Measurements from ENCODE around the gene FTO. TPM values are rescaled to one million over a fixed set of nuclear protein-coding genes. Genes with fewer than 3 reads are reported as not detected.

Gene FTO
- total RNA-seq, 1 donor from 2014 or later, result 91.0 TPM

DNA sequence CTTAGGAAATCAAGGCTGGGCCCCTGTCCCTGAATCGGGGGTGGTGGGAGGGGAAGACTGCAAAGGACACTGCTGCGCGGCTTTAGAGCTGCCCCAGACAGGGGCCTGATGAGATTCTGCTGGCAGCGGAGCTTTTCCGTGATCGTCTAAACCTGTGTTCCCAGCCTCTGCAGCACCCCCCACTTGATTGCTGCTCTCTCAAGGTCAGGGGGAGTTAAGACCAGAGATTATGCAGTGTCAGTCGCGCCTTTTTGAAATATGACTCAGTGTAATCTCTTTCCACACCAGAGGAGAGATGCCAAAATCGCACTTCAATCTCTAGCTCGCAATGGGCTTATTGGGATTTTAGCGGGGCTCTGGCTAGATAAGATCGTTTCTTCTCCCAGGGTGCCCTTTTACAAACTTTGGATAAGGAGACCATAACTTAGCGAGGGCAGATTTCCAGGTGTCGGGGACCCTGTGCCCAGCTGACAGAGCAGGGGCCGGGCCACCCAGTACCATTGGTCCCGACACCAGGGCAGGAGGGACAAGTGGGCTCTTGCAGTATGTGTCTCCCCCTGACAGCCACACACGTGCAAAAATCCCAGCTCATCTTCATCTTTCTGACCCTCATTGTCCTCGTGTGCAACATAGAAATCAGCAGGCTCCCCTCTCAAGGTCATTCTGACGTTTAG lies 495.7 kb downstream of the FTO start:
- DNase-seq (ENCODE audit: low spot score), result no peak

DNA sequence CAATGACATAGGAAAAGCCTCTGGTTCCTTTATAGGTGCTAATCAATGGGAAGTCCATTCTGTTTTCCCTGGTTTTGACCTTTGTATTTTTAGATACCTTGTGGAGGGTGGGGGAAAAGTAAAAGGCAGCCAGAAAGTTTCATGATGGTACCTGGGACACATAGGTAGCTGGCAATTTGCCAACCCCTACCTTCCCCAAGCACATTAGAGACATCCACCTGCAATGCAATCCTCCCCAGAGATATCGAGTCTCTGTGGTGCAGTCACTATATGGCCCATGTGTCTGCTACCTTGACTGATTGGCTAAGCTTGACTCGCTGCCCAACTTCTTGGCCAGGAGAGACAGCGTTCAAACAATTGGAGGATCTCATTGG lies 496.2 kb downstream of the FTO start:
- DNase-seq (ENCODE audit: low spot score), result no peak

DNA sequence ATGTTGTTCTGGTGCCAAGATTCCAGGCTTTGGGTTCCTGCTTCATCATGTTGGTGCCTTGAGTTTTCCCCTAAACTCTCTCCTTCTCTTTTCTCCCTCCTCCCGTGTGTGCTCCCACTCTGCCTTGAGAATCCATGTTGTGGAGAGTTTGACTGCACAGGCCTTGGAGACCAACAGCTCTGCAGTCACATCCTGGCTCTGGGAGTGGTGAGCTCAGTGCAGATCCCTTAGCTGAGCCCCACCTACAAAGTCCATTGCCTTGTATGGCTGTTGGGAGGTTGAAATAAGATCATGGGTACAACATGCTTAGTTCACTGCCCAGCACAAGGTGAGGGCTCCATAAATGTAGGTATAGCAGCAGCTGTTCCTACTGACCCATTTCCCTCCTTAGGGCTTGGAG lies 496.8 kb downstream of the FTO start:
- no peak for DNase-seq (ENCODE audit: low spot score)

DNA sequence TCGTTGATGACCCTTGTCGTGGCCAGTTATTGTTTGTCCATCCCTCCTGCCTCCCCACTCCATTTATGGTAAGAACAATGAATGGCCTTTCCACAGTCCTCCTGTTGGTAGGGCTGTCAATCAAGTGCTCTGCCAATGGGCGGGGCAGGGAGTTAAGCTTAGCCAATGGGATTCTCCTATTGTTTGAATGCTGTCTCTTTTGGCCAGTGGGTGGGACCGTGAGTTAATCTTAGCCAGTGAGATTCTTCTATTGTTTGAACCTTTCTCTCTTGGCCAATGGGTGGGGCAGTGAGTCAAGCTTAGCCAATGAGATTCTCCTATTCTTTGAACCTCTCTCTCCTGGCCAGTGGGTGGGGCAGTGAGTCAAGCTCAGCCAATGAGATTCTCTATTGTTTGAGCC lies 497.2 kb downstream of the FTO start:
- DNase-seq (ENCODE audit: low spot score), result no peak

Other genes starting within 250 kb of the FTO start
- 50.4 TPM for gene AKTIP, start 200.9 kb upstream of the FTO start, total RNA-seq
- gene RPGRIP1L, start 297 bp upstream of the FTO start, total RNA-seq, result 5.5 TPM